Chondrocyte (in vitro differentiated cells): ENCODE results near the gene FHIT. TPM values are rescaled to one million over a fixed set of nuclear protein-coding genes. Genes with fewer than 3 reads are reported as not detected.

Source experiments
- DNase-seq: peaks from one replicate; pipeline ENCODE4 v3.0.0; 2021; ENCODE audit warnings: mixed read lengths, low spot score
- H3K27ac Mint-ChIP-seq: one replicate; pipeline ENCODE4 v1.8.0; 2021; ENCODE audit warnings: mild to moderate bottlenecking, moderate library complexity, mixed read lengths; ENCODE audit not compliant: unreplicated experiment
- H3K27me3 Mint-ChIP-seq: 2 replicates; pipeline ENCODE4 v1.8.0; 2021; ENCODE audit warnings: low read depth, mixed read lengths
- H3K36me3 Mint-ChIP-seq: 2 replicates; pipeline ENCODE4 v1.8.0; 2021; ENCODE audit warnings: low read depth, mixed read lengths
- H3K4me1 Mint-ChIP-seq: 2 replicates; pipeline ENCODE4 v1.8.0; 2021; ENCODE audit warnings: low read depth, mild to moderate bottlenecking, mixed read lengths
- H3K4me3 Mint-ChIP-seq: one replicate; pipeline ENCODE4 v1.8.0; 2021; ENCODE audit warnings: mild to moderate bottlenecking, moderate library complexity, mixed read lengths; ENCODE audit not compliant: unreplicated experiment
- H3K9me3 Mint-ChIP-seq: 2 replicates; pipeline ENCODE4 v1.8.0; 2021; ENCODE audit warnings: low read depth, mixed read lengths
- CTCF ChIP-seq: fragments of 200-600 bp; sonication (generic); IDR thresholded peaks from 2 replicates; pipeline ENCODE4 v1.5.0; 2021; ENCODE audit warnings: antibody characterized with exemption, mild to moderate bottlenecking, moderate library complexity
- total RNA-seq: library from RNA; stranded (reverse); gene quantifications from 3 replicates; pipeline ENCODE4 v1.2.1, GENCODE V29; 2021

Gene FHIT
- total RNA-seq, 1 donor from 2014 or later: 3.8 TPM

- no peaks in the 10 kb centered on the region for H3K9me3 Mint-ChIP-seq
- H3K36me3 Mint-ChIP-seq: no peaks in the 10 kb centered on the region
- DNase-seq: no peak
- H3K27me3 Mint-ChIP-seq: no peaks in the 10 kb centered on the region
- H3K27ac Mint-ChIP-seq: no peak overlapping the region
- no peaks in the 10 kb centered on the region for H3K4me1 Mint-ChIP-seq
- no peak overlapping the region for H3K4me3 Mint-ChIP-seq
- no peak for TF ChIP-seq CTCF
Measured at GRCh38 chr3:60523536-60523935, 727.7 kb downstream of the FHIT start.

GRCh38 chr3:60517134-60517533 is 734.1 kb downstream of the FHIT start:
- Mint-ChIP-seq H3K27ac (no peak overlapping the region), H3K4me3 (no peak overlapping the region), H3K9me3 (no peaks in the 10 kb centered on the region), H3K27me3 (no peaks in the 10 kb centered on the region), H3K36me3 (no peaks in the 10 kb centered on the region), H3K4me1 (peaks cover 8% of the 10 kb centered on the region)
- DNase-seq: no peak
- no peak for TF ChIP-seq CTCF

- H3K4me1 Mint-ChIP-seq: peaks cover 8% of the 10 kb centered on the region
- TF ChIP-seq CTCF: no peak
- no peak for DNase-seq
- peaks cover 7% of the 10 kb centered on the region for H3K9me3 Mint-ChIP-seq
- H3K4me3 Mint-ChIP-seq: no peak overlapping the region
- H3K36me3 Mint-ChIP-seq: peaks cover 2% of the 10 kb centered on the region
- no peak overlapping the region for H3K27ac Mint-ChIP-seq
- no peaks in the 10 kb centered on the region for H3K27me3 Mint-ChIP-seq
Measured at GRCh38 chr3:60514866-60515265, 736.4 kb downstream of the FHIT start.

- Mint-ChIP-seq H3K27ac (no peak overlapping the region), H3K27me3 (no peaks in the 10 kb centered on the region), H3K36me3 (peaks cover 2% of the 10 kb centered on the region), H3K9me3 (peaks cover 7% of the 10 kb centered on the region), H3K4me1 (peaks cover 8% of the 10 kb centered on the region), H3K4me3 (no peak overlapping the region)
- no peak for DNase-seq
- TF ChIP-seq CTCF: no peak
Measured at GRCh38 chr3:60514085-60514649, 737.1 kb downstream of the FHIT start.

GRCh38 chr3:60513241-60513640 is 738.0 kb downstream of the FHIT start:
- Mint-ChIP-seq H3K9me3 (peaks cover 7% of the 10 kb centered on the region), H3K27me3 (no peaks in the 10 kb centered on the region), H3K4me1 (peaks cover 8% of the 10 kb centered on the region), H3K36me3 (peaks cover 2% of the 10 kb centered on the region), H3K4me3 (no peak overlapping the region), H3K27ac (no peak overlapping the region)
- TF ChIP-seq CTCF: no peak
- no peak for DNase-seq
